ENCODE data around the gene ARHGAP26.

GRCh38 chr5:142920849-142921612, 150.9 kb downstream of the ARHGAP26 start:
- TF ChIP-seq REST (IDR thresholded peaks at IDR 0.05; ENCODE audit: unreplicated experiment) (no peak), CTCF (conservative IDR thresholded peaks at IDR 0.05; ENCODE audit: low read depth in 2 of 2) (no peak), EZH2phosphoT487 (IDR thresholded peaks at IDR 0.05; ENCODE audit: unreplicated experiment) (no peak), POLR2AphosphoS5 (IDR thresholded peaks at IDR 0.05; ENCODE audit: low read depth) (no peak), EZH2 (IDR thresholded peaks at IDR 0.05; ENCODE audit: low read depth, unreplicated experiment) (no peak), CREB1 (CRISPR knock-in tag; IDR thresholded peaks at IDR 0.05; ENCODE audit: low read depth) (no peak), ZNF114 (CRISPR knock-in tag; IDR thresholded peaks at IDR 0.05) (no peak), ZNF331 (CRISPR knock-in tag; IDR thresholded peaks at IDR 0.05; ENCODE audit: low read depth) (no peak), JUNB (IDR thresholded peaks at IDR 0.05; ENCODE audit: unreplicated experiment) (no peak), STAT1 (IDR thresholded peaks at IDR 0.05; ENCODE audit: unreplicated experiment) (no peak)
- TF ChIP-seq, protein P1, sequence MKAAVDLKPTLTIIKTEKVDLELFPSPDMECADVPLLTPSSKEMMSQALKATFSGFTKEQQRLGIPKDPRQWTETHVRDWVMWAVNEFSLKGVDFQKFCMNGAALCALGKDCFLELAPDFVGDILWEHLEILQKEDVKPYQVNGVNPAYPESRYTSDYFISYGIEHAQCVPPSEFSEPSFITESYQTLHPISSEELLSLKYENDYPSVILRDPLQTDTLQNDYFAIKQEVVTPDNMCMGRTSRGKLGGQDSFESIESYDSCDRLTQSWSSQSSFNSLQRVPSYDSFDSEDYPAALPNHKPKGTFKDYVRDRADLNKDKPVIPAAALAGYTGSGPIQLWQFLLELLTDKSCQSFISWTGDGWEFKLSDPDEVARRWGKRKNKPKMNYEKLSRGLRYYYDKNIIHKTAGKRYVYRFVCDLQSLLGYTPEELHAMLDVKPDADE (IDR thresholded peaks at IDR 0.05): no peak
- TF ChIP-seq, protein P2, sequence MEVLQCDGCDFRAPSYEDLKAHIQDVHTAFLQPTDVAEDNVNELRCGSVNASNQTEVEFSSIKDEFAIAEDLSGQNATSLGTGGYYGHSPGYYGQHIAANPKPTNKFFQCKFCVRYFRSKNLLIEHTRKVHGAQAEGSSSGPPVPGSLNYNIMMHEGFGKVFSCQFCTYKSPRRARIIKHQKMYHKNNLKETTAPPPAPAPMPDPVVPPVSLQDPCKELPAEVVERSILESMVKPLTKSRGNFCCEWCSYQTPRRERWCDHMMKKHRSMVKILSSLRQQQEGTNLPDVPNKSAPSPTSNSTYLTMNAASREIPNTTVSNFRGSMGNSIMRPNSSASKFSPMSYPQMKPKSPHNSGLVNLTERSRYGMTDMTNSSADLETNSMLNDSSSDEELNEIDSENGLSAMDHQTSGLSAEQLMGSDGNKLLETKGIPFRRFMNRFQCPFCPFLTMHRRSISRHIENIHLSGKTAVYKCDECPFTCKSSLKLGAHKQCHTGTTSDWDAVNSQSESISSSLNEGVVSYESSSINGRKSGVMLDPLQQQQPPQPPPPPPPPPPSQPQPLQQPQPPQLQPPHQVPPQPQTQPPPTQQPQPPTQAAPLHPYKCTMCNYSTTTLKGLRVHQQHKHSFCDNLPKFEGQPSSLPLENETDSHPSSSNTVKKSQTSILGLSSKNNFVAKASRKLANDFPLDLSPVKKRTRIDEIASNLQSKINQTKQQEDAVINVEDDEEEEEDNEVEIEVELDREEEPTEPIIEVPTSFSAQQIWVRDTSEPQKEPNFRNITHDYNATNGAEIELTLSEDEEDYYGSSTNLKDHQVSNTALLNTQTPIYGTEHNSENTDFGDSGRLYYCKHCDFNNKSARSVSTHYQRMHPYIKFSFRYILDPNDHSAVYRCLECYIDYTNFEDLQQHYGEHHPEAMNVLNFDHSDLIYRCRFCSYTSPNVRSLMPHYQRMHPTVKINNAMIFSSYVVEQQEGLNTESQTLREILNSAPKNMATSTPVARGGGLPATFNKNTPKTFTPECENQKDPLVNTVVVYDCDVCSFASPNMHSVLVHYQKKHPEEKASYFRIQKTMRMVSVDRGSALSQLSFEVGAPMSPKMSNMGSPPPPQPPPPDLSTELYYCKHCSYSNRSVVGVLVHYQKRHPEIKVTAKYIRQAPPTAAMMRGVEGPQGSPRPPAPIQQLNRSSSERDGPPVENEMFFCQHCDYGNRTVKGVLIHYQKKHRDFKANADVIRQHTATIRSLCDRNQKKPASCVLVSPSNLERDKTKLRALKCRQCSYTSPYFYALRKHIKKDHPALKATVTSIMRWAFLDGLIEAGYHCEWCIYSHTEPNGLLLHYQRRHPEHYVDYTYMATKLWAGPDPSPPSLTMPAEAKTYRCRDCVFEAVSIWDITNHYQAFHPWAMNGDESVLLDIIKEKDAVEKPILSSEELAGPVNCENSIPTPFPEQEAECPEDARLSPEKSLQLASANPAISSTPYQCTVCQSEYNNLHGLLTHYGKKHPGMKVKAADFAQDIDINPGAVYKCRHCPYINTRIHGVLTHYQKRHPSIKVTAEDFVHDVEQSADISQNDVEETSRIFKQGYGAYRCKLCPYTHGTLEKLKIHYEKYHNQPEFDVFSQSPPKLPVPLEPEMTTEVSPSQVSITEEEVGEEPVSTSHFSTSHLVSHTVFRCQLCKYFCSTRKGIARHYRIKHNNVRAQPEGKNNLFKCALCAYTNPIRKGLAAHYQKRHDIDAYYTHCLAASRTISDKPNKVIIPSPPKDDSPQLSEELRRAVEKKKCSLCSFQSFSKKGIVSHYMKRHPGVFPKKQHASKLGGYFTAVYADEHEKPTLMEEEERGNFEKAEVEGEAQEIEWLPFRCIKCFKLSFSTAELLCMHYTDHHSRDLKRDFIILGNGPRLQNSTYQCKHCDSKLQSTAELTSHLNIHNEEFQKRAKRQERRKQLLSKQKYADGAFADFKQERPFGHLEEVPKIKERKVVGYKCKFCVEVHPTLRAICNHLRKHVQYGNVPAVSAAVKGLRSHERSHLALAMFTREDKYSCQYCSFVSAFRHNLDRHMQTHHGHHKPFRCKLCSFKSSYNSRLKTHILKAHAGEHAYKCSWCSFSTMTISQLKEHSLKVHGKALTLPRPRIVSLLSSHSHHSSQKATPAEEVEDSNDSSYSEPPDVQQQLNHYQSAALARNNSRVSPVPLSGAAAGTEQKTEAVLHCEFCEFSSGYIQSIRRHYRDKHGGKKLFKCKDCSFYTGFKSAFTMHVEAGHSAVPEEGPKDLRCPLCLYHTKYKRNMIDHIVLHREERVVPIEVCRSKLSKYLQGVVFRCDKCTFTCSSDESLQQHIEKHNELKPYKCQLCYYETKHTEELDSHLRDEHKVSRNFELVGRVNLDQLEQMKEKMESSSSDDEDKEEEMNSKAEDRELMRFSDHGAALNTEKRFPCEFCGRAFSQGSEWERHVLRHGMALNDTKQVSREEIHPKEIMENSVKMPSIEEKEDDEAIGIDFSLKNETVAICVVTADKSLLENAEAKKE (CRISPR knock-in tag; IDR thresholded peaks at IDR 0.05): no peak

Data from GM23338 (cell line).